ENCODE measurements around the gene ATP11C. TPM values are rescaled to one million over a fixed set of nuclear protein-coding genes. Genes with fewer than 3 reads are reported as not detected.

The ATP11C gene
- total and polyA plus RNA-seq, 2 of the 4 experiments (the other 2 are of a cell fraction), result 19.3 to 40.0 TPM

GRCh38 chrX:139905051-139905450, 27.8 kb downstream of the ATP11C start:
- no peak for DNase-seq
- H3K27ac ChIP-seq (ENCODE audit: insufficient read depth, low read length), result no peak overlapping the region
- H3K9me3 ChIP-seq (ENCODE audit: control insufficient read depth, insufficient read depth, low read length), result no peaks in the 10 kb centered on the region
- no peak overlapping the region for H3K56ac ChIP-seq (ENCODE audit: extremely low read depth, insufficient read depth, low read length)
- H3K4me3 ChIP-seq (ENCODE audit: insufficient read depth, low read depth, low read length), result no peak overlapping the region
- no peak overlapping the region for H2BK5ac ChIP-seq (ENCODE audit: low read depth, low read length, poor library complexity, severe bottlenecking)
- no peak for TF ChIP-seq CTCF (conservative IDR thresholded peaks at IDR 0.05; ENCODE audit: low read depth, low read length)
- dilution Hi-C loops (cut with HindIII; ENCODE audit: low sequenced_read_pairs, unreplicated experiment) (no loop called here), in situ Hi-C loops (cut with MboI; ENCODE audit: low sequenced_read_pairs) (no loop called here), intact Hi-C loops (cut with micrococcal nuclease) (no loop called here)
- H2AFZ ChIP-seq (replicated peaks; ENCODE audit: low read length, poor library complexity), result no peak overlapping the region
- no TSS peak for BruUV-seq (replicated peaks)
- H3K4me2 ChIP-seq (ENCODE audit: low read depth, low read length), result no peak overlapping the region; the same call in 1 of the 2 replicates
- H4K20me1 ChIP-seq (ENCODE audit: insufficient read depth, low read length), result peaks cover 5% of the 10 kb centered on the region
- no peak overlapping the region for H3K4ac ChIP-seq (ENCODE audit: low read depth, low read length)
- no peak for ATAC-seq (ENCODE audit: low read depth)
- H2BK20ac ChIP-seq (ENCODE audit: low read depth, low read length), result no peak overlapping the region
- WGBS, 2 experiments (ENCODE audit: extremely low coverage in 2 of 2, insufficient read length in 1 of 2), result no CpG with 5 or more reads among the region's 3 CpGs
- H3K14ac ChIP-seq (replicated peaks; ENCODE audit: low read depth, low read length), result no peak overlapping the region
- no peaks in the 10 kb centered on the region for H3K27me3 ChIP-seq (ENCODE audit: control insufficient read depth, insufficient read depth, low read length)
- H3K23ac ChIP-seq (ENCODE audit: low read depth, low read length), result no peak overlapping the region
- no peak overlapping the region for H4K91ac ChIP-seq (ENCODE audit: insufficient read depth, low read depth, low read length)
- no peak overlapping the region for H3K9ac ChIP-seq (ENCODE audit: low read depth, low read length)
- no peak overlapping the region for H2BK120ac ChIP-seq (ENCODE audit: low read depth, low read length)
- no peaks in the 10 kb centered on the region for H3K4me1 ChIP-seq (ENCODE audit: control insufficient read depth, insufficient read depth, low read length)
- no peaks in the 10 kb centered on the region for H3K9me1 ChIP-seq (ENCODE audit: insufficient read depth, low read length)
- no peak overlapping the region for H3K18ac ChIP-seq (ENCODE audit: low read depth, low read length)
- H2AK5ac ChIP-seq (ENCODE audit: low read depth, low read length), result no peak overlapping the region
- no peaks in the 10 kb centered on the region for H3K36me3 ChIP-seq (ENCODE audit: control insufficient read depth, insufficient read depth, low read length)
- H4K8ac ChIP-seq (ENCODE audit: low read depth in 2 of 2, low read length in 2 of 2), result no peak overlapping the region
- H3K79me1 ChIP-seq (ENCODE audit: low read depth in 1 of 2, low read length in 2 of 2), result peaks cover 6 to 25% of the 10 kb centered on the region in 2 experiments
- ChIA-PET CTCF (no interaction called here), POLR2A (ENCODE audit: unreplicated experiment) (no interaction called here)
- H2BK15ac ChIP-seq (ENCODE audit: low read depth, low read length), result no peak overlapping the region
- no peak overlapping the region for H2AK9ac ChIP-seq (replicated peaks; ENCODE audit: low read depth, low read length, poor library complexity)
- H4K5ac ChIP-seq (ENCODE audit: low read depth, low read length), result no peak overlapping the region
